Esophagus squamous epithelium (tissue), 4 donors: ENCODE data around the gene PRR33.

ENCODE experiments used
- CTCF ChIP-seq, 6 experiments: fragments of 450-650 bp in 4 of 6; fragments of 200-600 bp in 2 of 6; sonication (generic) in 2 of 6; IDR thresholded peaks; one replicate each; pipeline ENCODE4 v1.5.1; 2016 to 2019; ENCODE audit warnings: antibody characterized with exemption in 6 of 6, mild to moderate bottlenecking in 4 of 6, moderate library complexity in 4 of 6
- POLR2A ChIP-seq, 4 donors: fragments of 450-650 bp; IDR thresholded peaks; one replicate each; pipeline ENCODE4 v1.6.1; 2017; ENCODE audit warnings: antibody characterized with exemption in 4 of 4, mild to moderate bottlenecking in 4 of 4, moderate library complexity in 3 of 4

- TF ChIP-seq CTCF (IDR thresholded peaks at IDR 0.05) (no peak), POLR2A (IDR thresholded peaks at IDR 0.05) (no peak)
Observed at GRCh38 chr11:1899090-1899489, 7.4 kb upstream of the PRR33 start.
